ENCODE measurements around the gene NDUFS2.

DNA sequence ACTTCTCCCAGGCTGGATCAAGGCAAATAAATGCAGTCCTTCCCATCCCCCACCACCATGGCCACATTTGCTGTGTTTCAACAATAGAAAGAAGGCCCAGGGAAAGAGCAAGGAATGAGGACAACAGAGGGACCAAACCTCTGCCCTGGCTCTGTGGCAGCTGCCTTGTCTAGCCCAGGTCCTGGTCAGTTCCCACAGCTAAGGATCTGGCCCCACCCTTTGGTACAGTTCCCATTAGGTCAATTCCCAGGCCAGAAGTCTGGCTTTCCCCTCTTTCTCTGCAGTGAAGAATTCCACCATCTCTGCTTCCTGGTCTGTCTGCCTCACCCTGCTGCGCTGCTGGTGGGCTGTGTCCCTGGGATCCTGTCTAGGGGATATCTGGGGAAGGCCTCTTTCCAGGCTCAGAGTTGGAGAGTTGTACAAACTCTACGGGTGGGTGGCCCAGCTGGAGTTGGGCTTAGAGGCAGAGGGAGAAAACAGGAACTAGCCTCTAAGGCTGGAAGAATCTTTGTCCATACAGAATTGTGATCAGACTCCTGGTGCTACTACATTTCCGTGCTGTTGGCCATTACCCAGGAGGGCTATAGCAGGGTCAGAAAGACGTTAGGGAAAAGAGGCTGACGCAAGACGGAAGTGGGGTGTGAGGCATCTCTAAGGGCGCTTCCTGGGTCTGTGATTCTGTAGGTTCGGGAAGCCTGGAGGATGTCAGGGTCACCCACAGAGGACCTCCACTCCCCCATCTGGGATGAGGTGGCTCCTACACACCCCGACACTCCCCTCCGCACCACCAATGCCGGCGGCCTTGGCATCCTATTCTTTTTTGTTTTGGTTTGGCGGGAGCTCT lies 953 bp upstream of the NDUFS2 start:
- TF ChIP-seq, protein P1, sequence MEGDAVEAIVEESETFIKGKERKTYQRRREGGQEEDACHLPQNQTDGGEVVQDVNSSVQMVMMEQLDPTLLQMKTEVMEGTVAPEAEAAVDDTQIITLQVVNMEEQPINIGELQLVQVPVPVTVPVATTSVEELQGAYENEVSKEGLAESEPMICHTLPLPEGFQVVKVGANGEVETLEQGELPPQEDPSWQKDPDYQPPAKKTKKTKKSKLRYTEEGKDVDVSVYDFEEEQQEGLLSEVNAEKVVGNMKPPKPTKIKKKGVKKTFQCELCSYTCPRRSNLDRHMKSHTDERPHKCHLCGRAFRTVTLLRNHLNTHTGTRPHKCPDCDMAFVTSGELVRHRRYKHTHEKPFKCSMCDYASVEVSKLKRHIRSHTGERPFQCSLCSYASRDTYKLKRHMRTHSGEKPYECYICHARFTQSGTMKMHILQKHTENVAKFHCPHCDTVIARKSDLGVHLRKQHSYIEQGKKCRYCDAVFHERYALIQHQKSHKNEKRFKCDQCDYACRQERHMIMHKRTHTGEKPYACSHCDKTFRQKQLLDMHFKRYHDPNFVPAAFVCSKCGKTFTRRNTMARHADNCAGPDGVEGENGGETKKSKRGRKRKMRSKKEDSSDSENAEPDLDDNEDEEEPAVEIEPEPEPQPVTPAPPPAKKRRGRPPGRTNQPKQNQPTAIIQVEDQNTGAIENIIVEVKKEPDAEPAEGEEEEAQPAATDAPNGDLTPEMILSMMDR (IDR thresholded peaks at IDR 0.05) = no peak
- TF ChIP-seq POLR2AphosphoS5 (IDR thresholded peaks at IDR 0.05; ENCODE audit: low read depth, low read length) = no peak
